HCT116 (cell line): ENCODE measurements around the gene MICALL1. TPM values are rescaled to one million over a fixed set of nuclear protein-coding genes. Genes with fewer than 3 reads are reported as not detected.

Experiments used
- ATAC-seq: fragments of 200-7000 bp; cut with Tn5 transposase; 2 replicates; pipeline ENCODE4 v1.9.1; 2020; ENCODE audit warnings: mild to moderate bottlenecking, moderate library complexity
- BruUV-seq: library from RNA; stranded (reverse); fragments of 400-500 nt; replicated peaks from 2 replicates; lab custom pipeline; 2021; lab: Mats Ljungman, UMichigan
- CTCF ChIA-PET: fragments of 300-600 bp; sonication (Branson Sonifier 250); formaldehyde crosslinking; loops from one replicate; lab custom pipeline; 2021; ENCODE audit warnings: antibody characterized with exemption; lab: Charles Lee
- POLR2A ChIA-PET: fragments of 300-600, 350-600 bp; sonication (Branson Sonifier 250); formaldehyde crosslinking; loops from one replicate; lab custom pipeline; 2021; ENCODE audit warnings: antibody characterized with exemption; lab: Charles Lee
- RAD21 ChIA-PET, 2 experiments: fragments of 300-600 bp; sonication (Branson Sonifier 250); formaldehyde crosslinking; loops; one replicate each; lab custom pipeline; 2023; ENCODE audit warnings: low total read pairs in 2 of 2; ENCODE audit not compliant: uncharacterized antibody in 2 of 2, unreplicated experiment in 2 of 2, low non-redundant PET in 1 of 2; lab: Charles Lee
- DNase-seq: peaks from one replicate; pipeline ENCODE4 v3.0.0-alpha.2; 2010; ENCODE audit warnings: low read depth, low spot score
- H2AFZ ChIP-seq: fragments of 200-600 bp; shearing (Covaris generic), sonication (generic); 2 replicates; pipeline ENCODE4 v1.6.1; 2017; ENCODE audit warnings: low read depth, mixed run types, mixed read lengths, antibody characterized with exemption, low read length; ENCODE audit not compliant: poor library complexity, severe bottlenecking
- H3K27ac ChIP-seq: 2 replicates; pipeline ENCODE4 v1.5.1; 2012; ENCODE audit warnings: low read depth, low read length
- H3K27me3 ChIP-seq: fragments of 200-600 bp; sonication (generic); 2 replicates; pipeline ENCODE4 v1.6.1; 2016; ENCODE audit warnings: mixed run types, low read length, mixed read lengths; ENCODE audit not compliant: insufficient read depth
- H3K36me3 ChIP-seq, 2 experiments: fragments of 200-500 bp in 1 of 2; fragments of 200-600 bp in 1 of 2; sonication (Bioruptor generic) in 1 of 2; sonication (generic) in 1 of 2; 2 replicates each; pipeline versions ENCODE4 v1.5.1 to v1.6.1; 2014 to 2016; ENCODE audit warnings: low read length in 2 of 2, inconsistent platforms in 1 of 2, mixed read lengths in 1 of 2, mixed run types in 1 of 2; ENCODE audit not compliant: insufficient read depth in 2 of 2, control insufficient read depth in 1 of 2
- H3K4me1 ChIP-seq, 2 experiments: fragments of 200-600 bp in 1 of 2; sonication (generic) in 1 of 2; 2 replicates each; pipeline versions ENCODE4 v1.5.1 to v1.6.1; 2012 to 2017; ENCODE audit warnings: low read length in 2 of 2, inconsistent platforms in 1 of 2, mild to moderate bottlenecking in 1 of 2, mixed read lengths in 1 of 2, mixed run types in 1 of 2, moderate library complexity in 1 of 2; ENCODE audit not compliant: insufficient read depth in 2 of 2, control insufficient read depth in 1 of 2
- H3K4me2 ChIP-seq: fragments of 200-600 bp; sonication (generic); 2 replicates; pipeline ENCODE4 v1.6.1; 2017; ENCODE audit warnings: mixed run types, low read length, mixed read lengths
- H3K4me3 ChIP-seq, 2 experiments: fragments of 200-600 bp in 1 of 2; sonication (generic) in 1 of 2; replicated peaks in 1 of 2; 2 replicates each; pipeline ENCODE4 v1.5.1; 2011 to 2016; ENCODE audit warnings: low read length in 2 of 2, control low read depth in 1 of 2, low read depth in 1 of 2, mild to moderate bottlenecking in 1 of 2, mixed read lengths in 1 of 2, mixed run types in 1 of 2
- H3K79me2 ChIP-seq: fragments of 200-600 bp; sonication (generic); 2 replicates; pipeline ENCODE4 v1.6.1; 2017; ENCODE audit warnings: mild to moderate bottlenecking, mixed run types, low read length, moderate library complexity, mixed read lengths; ENCODE audit not compliant: insufficient read depth
- H3K9ac ChIP-seq: fragments of 200-600 bp; sonication (generic); 2 replicates; pipeline ENCODE4 v1.6.1; 2016; ENCODE audit warnings: low read length, mixed read lengths
- H3K9me2 ChIP-seq: fragments of 200-600 bp; sonication (generic), shearing (Covaris generic); 2 replicates; pipeline ENCODE4 v1.6.1; 2017; ENCODE audit warnings: mixed run types, mild to moderate bottlenecking, moderate library complexity; ENCODE audit not compliant: insufficient read depth
- H3K9me3 ChIP-seq, 2 experiments: fragments of 200-500 bp in 1 of 2; fragments of 200-600 bp in 1 of 2; sonication (Bioruptor generic) in 1 of 2; sonication (generic) in 1 of 2; 2 replicates each; pipeline ENCODE4 v1.6.1; 2014 to 2017; ENCODE audit warnings: low read length in 2 of 2, mixed read lengths in 2 of 2, inconsistent platforms in 1 of 2, low read depth in 1 of 2, mild to moderate bottlenecking in 1 of 2, mixed run types in 1 of 2, moderate library complexity in 1 of 2; ENCODE audit not compliant: control insufficient read depth in 1 of 2, insufficient read depth in 1 of 2
- H4K20me1 ChIP-seq: fragments of 200-600 bp; sonication (generic), shearing (Covaris generic); 2 replicates; pipeline ENCODE4 v1.6.1; 2017; ENCODE audit warnings: mixed run types, mild to moderate bottlenecking, moderate library complexity; ENCODE audit not compliant: insufficient read depth
- CEBPB ChIP-seq: IDR thresholded peaks from 2 replicates; pipeline ENCODE4 v1.6.1; 2012; ENCODE audit warnings: low read depth
- ELF1 ChIP-seq: IDR thresholded peaks from 2 replicates; pipeline ENCODE4 v1.6.1; 2012; ENCODE audit warnings: low read depth, borderline replicate concordance
- FOSL1 ChIP-seq: IDR thresholded peaks from 2 replicates; pipeline ENCODE4 v1.6.1; 2012; ENCODE audit warnings: low read depth
- JUND ChIP-seq: IDR thresholded peaks from 2 replicates; pipeline ENCODE4 v1.6.1; 2012
- intact Hi-C: fragments of 100-400 bp; cut with micrococcal nuclease; formaldehyde crosslinking; loops from 2 replicates; pipeline ENCODE4 v1.10.0; 2022
- total RNA-seq: library from RNA; stranded (reverse); gene quantifications from one replicate; pipeline ENCODE4 v1.2.1, GENCODE V29; 2021; ENCODE audit not compliant: unreplicated experiment
- TF ChIP-seq, protein P1 (sequence below): IDR thresholded peaks from 2 replicates; pipeline ENCODE4 v1.6.1; 2012
- TF ChIP-seq, protein P2 (sequence below): IDR thresholded peaks from 2 replicates; pipeline ENCODE4 v1.6.1; 2011; ENCODE audit warnings: mild to moderate bottlenecking, low read length, moderate library complexity; ENCODE audit not compliant: insufficient replicate concordance; ENCODE audit errors: extremely low read depth

The MICALL1 gene
- total RNA-seq, 1 experiment from 2014 or later = 35.2 TPM

DNA sequence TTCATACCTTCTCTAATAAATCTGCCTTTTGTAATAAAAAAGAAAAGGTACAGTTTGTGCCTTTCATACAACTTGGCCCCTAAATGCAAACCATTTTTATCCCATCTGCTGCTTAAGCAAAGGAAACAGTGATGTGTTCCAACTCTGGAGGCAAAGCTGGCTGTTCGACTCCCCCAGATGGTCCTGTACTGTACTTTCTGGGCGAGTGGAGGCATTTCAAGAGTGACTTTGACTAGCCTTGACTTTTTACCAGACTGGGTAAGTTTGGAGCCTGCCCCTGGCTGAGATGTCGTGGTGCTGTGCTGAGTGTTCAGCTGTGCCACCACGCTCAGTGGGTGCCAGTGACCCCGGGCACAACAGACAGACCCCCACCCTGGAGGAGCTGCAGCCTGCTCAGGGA, 10.2 kb downstream of the MICALL1 start:
- Histone ChIP-seq H3K27ac (no peak overlapping the region), H3K4me2 (no peak overlapping the region), H3K4me3 (no peak overlapping the region), H4K20me1 (no peaks in the 10 kb centered on the region), H3K4me1 (peaks cover 0 to 5% of the 10 kb centered on the region in 2 experiments; a peak in 1 of 4 replicates), H3K9ac (no peak overlapping the region), H3K79me2 (0 out of 2 replicates have a peak, but pooled peaks cover under 1% of the 10 kb centered on the region), H3K27me3 (no peaks in the 10 kb centered on the region), H2AFZ (no peak overlapping the region), H3K36me3 (peaks cover 20 to 26% of the 10 kb centered on the region in 2 experiments; a peak in 3 of 4 replicates), H3K9me2 (no peaks in the 10 kb centered on the region), H3K9me3 (no peaks in the 10 kb centered on the region)
- TF ChIP-seq ELF1 = no peak
- ChIA-PET CTCF (no interaction called here), POLR2A (no interaction called here), RAD21 (no interaction called here)
- no TSS peak for BruUV-seq
- intact Hi-C loops = no loop called here
- DNase-seq (no peak), ATAC-seq (no peak)

DNA sequence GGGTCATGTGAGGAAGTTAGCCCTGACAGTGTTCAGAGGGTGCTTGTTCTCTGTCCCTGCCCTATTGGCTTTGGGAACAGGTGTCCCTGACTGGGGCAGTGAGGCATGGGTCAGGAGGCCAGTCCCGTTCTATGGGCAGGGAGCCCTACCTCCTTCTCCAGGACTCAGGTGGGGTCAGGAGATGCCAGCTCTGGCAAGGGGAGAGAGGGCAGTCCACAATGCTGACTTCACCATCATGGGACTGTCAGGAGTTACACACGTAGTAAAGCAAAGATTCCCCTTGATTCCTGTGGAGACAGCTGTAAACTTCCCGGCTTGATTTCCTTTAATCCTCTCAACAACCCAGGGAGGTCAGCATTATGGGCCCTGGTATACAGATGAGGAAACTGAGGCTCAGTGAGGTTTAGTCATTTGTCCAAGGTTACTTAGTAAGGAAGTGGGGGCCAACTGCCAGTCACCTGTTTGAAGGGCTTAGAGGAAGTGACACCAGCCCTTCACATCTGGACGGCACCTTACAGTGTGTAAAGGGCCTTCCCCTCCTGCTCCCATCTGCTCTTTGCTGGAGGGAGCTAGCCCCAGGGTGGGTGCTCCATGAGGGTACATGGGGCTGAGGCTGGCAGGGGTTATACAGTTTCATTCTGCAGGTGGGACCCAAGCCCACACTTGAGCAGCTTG, 11.9 kb downstream of the MICALL1 start:
- intact Hi-C loops = no loop called here
- ATAC-seq = no peak
- no peak for DNase-seq
- no peaks in the 10 kb centered on the region for H3K9me3 ChIP-seq
- no peaks in the 10 kb centered on the region for H3K4me1 ChIP-seq
- no TSS peak for BruUV-seq
- H3K79me2 ChIP-seq = no peaks in the 10 kb centered on the region
- TF ChIP-seq, protein P1, sequence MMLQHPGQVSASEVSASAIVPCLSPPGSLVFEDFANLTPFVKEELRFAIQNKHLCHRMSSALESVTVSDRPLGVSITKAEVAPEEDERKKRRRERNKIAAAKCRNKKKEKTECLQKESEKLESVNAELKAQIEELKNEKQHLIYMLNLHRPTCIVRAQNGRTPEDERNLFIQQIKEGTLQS = no peak
- TF ChIP-seq, protein P2, sequence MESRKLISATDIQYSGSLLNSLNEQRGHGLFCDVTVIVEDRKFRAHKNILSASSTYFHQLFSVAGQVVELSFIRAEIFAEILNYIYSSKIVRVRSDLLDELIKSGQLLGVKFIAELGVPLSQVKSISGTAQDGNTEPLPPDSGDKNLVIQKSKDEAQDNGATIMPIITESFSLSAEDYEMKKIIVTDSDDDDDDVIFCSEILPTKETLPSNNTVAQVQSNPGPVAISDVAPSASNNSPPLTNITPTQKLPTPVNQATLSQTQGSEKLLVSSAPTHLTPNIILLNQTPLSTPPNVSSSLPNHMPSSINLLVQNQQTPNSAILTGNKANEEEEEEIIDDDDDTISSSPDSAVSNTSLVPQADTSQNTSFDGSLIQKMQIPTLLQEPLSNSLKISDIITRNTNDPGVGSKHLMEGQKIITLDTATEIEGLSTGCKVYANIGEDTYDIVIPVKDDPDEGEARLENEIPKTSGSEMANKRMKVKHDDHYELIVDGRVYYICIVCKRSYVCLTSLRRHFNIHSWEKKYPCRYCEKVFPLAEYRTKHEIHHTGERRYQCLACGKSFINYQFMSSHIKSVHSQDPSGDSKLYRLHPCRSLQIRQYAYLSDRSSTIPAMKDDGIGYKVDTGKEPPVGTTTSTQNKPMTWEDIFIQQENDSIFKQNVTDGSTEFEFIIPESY = no peak
- TF ChIP-seq FOSL1 = no peak
- TF ChIP-seq JUND = no peak
- no peak for TF ChIP-seq CEBPB
- peaks cover 17 to 25% of the 10 kb centered on the region in 2 experiments; a peak in 3 of 4 replicates for H3K36me3 ChIP-seq
- H3K9ac ChIP-seq = no peak overlapping the region
- no peaks in the 10 kb centered on the region for H3K9me2 ChIP-seq
- ChIA-PET POLR2A (no interaction called here), CTCF (interaction anchor here (1.2 kb wide), 1 partner anchor 16 kb away, joined by 3 read pairs; no protein-coding TSS in a partner anchor), RAD21 (no interaction called here)
- no peaks in the 10 kb centered on the region for H4K20me1 ChIP-seq
- H3K27me3 ChIP-seq = no peaks in the 10 kb centered on the region
- no peak overlapping the region for H3K4me3 ChIP-seq
- H3K4me2 ChIP-seq = no peak overlapping the region
- no peak overlapping the region for H2AFZ ChIP-seq
- no peak overlapping the region for H3K27ac ChIP-seq
